Measurements from ENCODE around the gene PRKN.

PRKN gene

DNA sequence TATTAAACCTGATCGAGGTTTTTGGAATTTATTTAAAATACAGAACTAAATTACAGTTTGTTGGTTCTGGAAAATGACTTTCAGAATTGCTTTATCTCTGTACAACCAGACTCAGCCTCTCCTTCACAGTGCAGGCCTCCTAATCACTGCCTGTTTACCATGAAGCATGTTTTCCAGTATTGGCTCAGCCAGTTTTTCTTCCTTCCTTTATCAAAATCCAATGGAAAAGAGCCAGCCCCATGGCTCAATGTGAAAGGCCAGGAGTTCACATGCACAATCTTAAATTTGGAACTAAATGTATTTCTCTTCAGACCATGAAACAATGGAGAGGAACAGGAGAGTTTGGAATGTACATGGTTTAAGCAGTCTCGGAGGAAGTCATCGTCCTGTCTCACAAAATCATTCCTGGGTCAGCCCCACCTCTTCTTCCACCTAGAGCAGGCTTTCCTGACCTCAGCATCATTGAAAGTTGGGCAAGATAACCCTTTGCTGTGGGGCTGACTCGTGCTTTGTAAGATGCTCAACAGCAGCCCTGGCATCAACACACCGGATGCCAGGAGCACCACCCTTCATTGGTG lies 772.8 kb downstream of the PRKN start:
- DNase-seq (ENCODE audit: low spot score), result no peak

GRCh38 chr6:161954077-161954476 lies 773.5 kb downstream of the PRKN start:
- DNase-seq (ENCODE audit: low spot score), result no peak

DNA sequence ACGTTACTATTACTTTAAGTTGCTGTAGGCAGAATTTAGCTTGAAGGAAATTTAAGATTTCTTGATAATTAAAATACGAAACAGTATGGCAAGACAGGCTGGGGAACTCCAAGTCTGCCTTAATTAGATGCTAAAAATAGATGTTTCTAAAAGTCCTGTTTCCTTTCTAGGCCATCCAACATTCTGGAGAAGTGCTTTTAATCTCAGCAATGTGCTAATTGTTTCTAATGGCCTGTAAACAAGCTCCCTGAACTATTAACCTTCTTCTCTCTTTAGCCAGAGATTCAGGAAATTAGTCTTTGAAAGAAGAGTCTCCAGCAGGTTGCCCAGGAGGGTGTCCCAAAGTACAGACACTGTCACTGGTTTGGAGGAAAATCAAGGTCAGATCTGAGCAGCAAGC lies 776.4 kb downstream of the PRKN start:
- no peak for DNase-seq (ENCODE audit: low spot score)

- no peak for DNase-seq (ENCODE audit: low spot score)
Observed at GRCh38 chr6:161949531-161949930, 778.0 kb downstream of the PRKN start.

GRCh38 chr6:161948462-161948861 lies 779.1 kb downstream of the PRKN start:
- no peak for DNase-seq (ENCODE audit: low spot score)

DNA sequence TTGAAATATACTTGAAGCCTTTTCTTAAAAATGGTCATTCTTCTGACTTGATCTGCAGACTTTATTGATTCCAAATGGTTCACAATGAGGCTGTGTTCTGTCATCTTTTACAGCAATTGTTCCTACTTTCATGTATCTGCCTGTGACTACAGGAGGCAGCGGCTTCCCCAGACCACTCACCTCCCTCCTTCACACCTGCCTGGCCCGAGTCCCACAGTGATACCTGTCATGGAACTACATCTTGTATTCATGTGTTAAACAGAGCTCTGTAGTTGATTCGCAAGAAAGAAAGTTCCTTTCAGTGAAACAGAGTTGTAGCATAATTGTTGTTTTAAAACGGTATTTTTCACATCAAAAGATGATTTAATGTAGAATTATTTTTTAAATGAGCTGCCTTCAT lies 780.2 kb downstream of the PRKN start:
- no peak for DNase-seq (ENCODE audit: low spot score)

DNA sequence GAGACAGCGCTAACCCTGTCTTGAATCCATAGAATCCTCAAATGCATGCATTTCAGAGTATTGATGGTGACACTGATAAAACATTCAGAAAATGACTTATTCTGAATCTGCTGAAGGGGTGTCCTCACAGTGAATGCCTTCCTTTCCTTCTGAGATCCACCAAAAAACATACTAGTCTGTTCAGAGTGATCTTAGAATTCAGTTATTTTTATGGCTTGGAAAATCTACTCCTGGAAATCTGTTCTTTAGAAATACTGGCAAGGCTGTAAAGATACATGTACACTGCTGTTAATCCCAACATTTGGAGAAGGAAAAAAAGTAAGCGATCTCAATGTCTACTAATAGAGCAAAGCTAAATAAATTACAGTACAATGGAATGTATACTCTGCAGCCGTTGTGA lies 781.1 kb downstream of the PRKN start:
- no peak for DNase-seq (ENCODE audit: low spot score)

DNA sequence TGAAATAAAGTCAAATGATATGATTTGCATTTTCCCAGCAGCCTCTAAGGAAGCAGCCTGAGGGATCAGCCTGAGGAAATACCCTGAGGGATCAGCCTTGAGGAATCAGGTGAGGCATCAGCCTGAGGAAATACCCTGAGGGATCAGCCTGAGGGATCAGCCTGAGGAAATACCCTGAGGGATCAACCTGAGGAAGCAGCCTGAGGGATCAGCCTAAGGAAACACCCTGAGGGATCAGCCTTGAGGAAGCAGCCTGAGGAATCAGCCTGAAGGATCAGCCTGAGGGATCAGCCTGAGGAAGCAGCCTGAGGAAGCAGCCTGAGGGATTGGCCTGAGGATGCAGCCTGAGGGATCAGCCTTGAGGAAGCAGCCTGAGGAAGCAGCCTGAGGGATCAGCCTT lies 784.0 kb downstream of the PRKN start:
- no peak for DNase-seq (ENCODE audit: low spot score)

- no peak for DNase-seq (ENCODE audit: low spot score)
Observed at GRCh38 chr6:161941565-161941964, 786.0 kb downstream of the PRKN start.

- DNase-seq (ENCODE audit: low spot score), result no peak
Observed at GRCh38 chr6:161940519-161940918, 787.0 kb downstream of the PRKN start.

- no peak for DNase-seq (ENCODE audit: low spot score)
Observed at GRCh38 chr6:161926324-161926723, 801.2 kb downstream of the PRKN start.

DNA sequence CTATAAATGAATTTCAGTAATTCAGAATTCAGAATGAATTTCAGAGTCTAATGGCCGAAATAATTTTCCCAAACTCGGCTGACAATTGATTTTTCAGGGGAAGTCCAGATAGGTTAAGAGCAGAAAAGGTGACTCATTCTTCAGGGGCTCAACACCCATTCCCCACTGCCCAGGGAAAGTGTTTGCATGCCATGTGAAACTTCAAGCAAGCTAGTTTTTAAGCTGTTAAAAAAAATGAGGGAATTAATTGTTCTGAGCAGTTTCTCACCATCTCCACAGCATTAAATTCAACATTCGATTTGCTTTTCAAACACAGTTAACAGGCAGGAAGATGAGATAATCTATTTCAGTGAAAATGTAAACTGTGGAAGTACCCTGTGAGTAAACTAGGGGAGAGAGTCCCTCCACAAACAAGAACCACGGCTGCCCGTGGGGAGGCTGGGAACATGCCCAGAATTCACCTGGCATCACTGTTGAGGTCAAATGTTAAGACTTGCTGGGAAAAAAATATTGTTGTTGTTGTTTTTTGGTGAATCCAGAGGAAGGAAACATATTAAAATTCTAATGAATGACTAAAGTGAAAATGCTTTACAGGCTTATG lies 803.0 kb downstream of the PRKN start:
- DNase-seq (ENCODE audit: low spot score), result no peak

DNA sequence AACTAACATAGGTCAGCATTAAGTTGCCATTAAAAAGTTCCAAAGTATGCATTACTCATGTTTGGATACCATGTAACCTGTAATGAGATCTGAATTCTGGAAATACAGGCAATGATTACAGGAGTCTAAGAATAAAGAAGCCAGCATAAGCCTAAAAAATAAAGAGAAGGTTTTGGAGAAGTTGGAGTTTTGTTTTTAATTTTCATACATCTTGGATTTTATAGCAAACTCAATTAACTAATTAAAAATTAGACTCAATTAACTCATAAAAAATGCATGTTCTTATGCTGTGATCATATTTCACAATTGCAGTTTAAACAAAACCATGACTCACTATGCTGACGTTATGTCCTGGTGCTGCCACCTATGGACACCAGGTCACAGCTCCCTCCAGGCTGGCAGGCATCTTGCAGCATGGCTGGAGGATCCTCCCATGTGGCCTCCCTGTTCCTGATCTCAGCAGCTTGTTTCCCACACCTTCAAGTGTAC lies 804.9 kb downstream of the PRKN start:
- DNase-seq (ENCODE audit: low spot score), result peak; percentile 39

- no peak for DNase-seq (ENCODE audit: low spot score)
Observed at GRCh38 chr6:161921602-161922395, 805.8 kb downstream of the PRKN start.

GRCh38 chr6:161919691-161920090 lies 807.9 kb downstream of the PRKN start:
- no peak for DNase-seq (ENCODE audit: low spot score)

DNA sequence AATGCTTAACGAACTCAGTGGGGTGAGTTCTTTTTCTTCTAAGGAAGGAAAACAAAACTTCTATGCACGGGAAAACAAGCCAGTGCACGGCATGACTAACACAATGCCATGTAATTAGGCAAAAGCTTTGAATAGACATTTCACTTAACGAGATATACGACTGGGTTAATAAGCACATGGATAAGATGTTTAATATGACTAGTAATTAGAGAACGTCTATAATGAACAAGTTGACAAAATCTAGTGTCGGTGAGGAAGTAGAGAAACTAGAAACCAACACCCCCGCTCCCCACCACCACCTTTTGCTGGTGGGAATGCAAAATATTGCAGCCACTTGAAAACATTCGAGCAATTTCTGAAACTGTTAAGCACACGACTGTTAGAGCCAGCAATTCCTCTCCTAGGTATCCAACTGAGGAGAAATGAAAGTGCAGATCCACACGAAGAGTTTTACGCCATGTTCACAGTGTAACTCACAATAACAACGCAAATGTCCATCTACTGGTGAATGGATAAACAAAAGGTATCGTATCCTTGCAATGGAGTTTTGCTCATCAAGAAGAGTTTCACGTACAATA lies 808.8 kb downstream of the PRKN start:
- no peak for DNase-seq (ENCODE audit: low spot score)

GRCh38 chr6:161918109-161918531 lies 809.4 kb downstream of the PRKN start:
- DNase-seq (ENCODE audit: low spot score), result no peak

- no peak for DNase-seq (ENCODE audit: low spot score)
Observed at GRCh38 chr6:161917645-161918044, 809.9 kb downstream of the PRKN start.

DNA sequence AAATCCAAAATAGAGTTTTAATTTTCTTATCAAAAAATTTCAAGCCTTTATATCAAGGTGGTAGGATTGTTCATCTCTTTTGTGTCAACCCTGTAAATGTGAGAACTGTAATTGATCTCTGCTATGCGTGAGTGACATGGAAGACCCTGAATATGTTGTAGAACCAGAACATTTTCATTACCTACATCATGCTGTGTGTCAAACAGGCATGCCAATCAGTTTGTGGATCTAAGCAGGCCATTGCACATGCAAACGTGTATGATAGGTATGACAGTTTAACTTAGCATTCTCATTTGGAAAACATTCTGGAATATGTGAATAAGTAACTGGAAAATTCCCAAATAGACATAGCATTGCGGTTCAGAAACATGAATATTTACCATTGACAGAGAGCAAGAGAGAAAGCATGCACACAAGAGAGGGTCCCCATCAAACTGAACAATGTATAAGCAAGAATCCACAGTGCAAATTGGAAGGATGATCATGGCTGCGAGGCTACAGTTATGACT lies 812.1 kb downstream of the PRKN start:
- no peak for DNase-seq (ENCODE audit: low spot score)

DNA sequence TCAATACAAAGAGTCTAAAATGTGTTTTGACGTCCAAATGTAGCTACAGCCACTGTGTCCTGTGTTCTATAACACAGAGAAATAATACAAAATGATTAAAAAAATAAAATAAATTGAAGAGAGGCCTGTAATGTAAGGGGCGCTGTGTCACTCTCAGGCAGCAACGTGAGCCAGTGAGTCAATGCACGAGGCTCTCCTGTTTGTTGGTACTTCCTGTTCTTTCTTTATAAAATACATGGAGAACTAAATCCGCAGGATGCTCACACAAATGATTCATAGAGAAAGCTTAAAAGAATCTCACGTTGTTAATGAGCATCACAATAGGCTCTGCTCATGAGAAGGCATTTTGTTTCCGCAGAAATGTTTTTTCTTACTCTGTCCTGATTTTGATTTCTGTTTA lies 818.7 kb downstream of the PRKN start:
- no peak for DNase-seq (ENCODE audit: low spot score)

DNA sequence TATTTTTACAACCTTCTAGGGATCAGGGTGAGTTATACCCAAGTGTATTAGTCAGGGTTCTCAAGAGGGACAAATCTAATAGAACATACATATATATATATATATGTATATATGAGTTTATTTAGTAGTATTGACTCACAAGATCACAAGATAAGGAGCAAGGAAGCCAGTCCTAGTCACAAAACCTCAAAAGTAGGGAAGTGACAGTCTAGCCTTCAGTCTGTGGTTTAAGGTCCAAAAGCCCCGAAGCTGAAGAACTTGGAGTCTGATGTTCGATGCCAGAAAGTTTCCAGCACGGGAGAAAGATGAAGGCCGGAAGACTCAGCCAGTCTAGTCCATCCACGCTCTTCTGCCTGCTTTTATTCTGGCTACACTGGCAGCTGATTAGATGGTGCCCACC lies 821.0 kb downstream of the PRKN start:
- DNase-seq (ENCODE audit: low spot score), result no peak

DNA sequence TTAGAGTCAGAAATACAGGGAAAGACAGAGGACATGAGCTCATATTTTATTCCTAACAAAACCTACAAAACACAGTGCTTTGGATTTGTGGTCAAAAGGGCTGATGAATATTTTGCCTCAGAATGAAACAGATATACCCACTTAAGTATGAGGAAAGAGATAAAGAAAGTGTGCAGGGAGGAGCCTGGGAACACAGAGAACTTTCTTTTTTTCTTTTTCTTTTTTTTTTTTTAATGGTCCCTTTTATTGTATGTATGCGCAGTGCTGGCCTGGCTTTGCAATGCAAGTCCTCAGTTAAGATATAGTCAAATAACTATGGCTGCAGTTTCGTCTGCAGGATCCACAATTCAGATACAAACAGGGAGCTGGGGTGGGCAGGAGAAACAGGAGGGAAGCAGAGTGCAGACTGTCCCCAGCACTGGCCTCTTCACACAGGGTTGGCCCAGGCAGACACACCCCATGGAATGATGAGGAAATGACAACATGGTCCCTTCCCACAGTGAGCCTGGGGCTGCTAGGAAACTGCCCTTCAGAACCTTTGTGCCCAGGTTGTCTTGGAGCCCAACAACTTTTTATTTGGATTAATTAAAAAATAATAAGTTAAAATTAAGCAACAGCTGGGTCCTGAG lies 823.9 kb downstream of the PRKN start:
- DNase-seq (ENCODE audit: low spot score), result no peak

All from NAMALWA (cell line).